GM12878 (cell line): Measurements from ENCODE around the gene TCF4.
A peak's percentile ranks its signal among the peaks of the same experiment; 100 is the strongest.

Experiments
- NFXL1 ChIP-seq: fragments of 450-650 bp; IDR thresholded peaks from 2 replicates; pipeline ENCODE4 v1.6.1; 2017; ENCODE audit warnings: antibody characterized with exemption, mild to moderate bottlenecking, borderline replicate concordance
- NR2C1 ChIP-seq: fragments of 450-650 bp; IDR thresholded peaks from 2 replicates; pipeline ENCODE4 v1.6.1; 2017; ENCODE audit warnings: antibody characterized with exemption, mild to moderate bottlenecking, moderate library complexity
- TF ChIP-seq, protein P1 (sequence below), 3 experiments: IDR thresholded peaks in 2 of 3; conservative IDR thresholded peaks in 1 of 3; 2 replicates each; pipeline ENCODE4 v1.5.1; 2011; ENCODE audit warnings: low read depth in 3 of 3, low read length in 3 of 3, mild to moderate bottlenecking in 3 of 3, control low read depth in 2 of 3, moderate library complexity in 2 of 3, inconsistent platforms in 1 of 3, mixed read lengths in 1 of 3; ENCODE audit not compliant: control insufficient read depth in 2 of 3, insufficient read depth in 1 of 3; ENCODE audit errors: extremely low read depth in 1 of 3

GRCh38 chr18:55275039-55275901 is 312.7 kb downstream of the TCF4 start:
- TF ChIP-seq NR2C1, result no peak
- TF ChIP-seq, protein P1, sequence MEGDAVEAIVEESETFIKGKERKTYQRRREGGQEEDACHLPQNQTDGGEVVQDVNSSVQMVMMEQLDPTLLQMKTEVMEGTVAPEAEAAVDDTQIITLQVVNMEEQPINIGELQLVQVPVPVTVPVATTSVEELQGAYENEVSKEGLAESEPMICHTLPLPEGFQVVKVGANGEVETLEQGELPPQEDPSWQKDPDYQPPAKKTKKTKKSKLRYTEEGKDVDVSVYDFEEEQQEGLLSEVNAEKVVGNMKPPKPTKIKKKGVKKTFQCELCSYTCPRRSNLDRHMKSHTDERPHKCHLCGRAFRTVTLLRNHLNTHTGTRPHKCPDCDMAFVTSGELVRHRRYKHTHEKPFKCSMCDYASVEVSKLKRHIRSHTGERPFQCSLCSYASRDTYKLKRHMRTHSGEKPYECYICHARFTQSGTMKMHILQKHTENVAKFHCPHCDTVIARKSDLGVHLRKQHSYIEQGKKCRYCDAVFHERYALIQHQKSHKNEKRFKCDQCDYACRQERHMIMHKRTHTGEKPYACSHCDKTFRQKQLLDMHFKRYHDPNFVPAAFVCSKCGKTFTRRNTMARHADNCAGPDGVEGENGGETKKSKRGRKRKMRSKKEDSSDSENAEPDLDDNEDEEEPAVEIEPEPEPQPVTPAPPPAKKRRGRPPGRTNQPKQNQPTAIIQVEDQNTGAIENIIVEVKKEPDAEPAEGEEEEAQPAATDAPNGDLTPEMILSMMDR (IDR thresholded peaks at IDR 0.05 in 2 of 3, conservative IDR thresholded peaks at IDR 0.05 in 1 of 3; ENCODE audit: control insufficient read depth in 2 of 3, extremely low read depth in 1 of 3, insufficient read depth in 1 of 3, low read depth in 3 of 3, low read length in 3 of 3), result peak; percentile 4 to 25 (median 22); a peak in 3 of 6 replicates
- no peak for TF ChIP-seq NFXL1
